HG03060 (cell line): ENCODE data around the gene ITGA2.

Experiments
- ATAC-seq: cut with Tn5 transposase; IDR thresholded peaks from one replicate; pipeline ENCODE4 v1.9.1; 2021; ENCODE audit warnings: low read depth, moderate number of reproducible peaks; ENCODE audit not compliant: unreplicated experiment

ITGA2 gene

DNA sequence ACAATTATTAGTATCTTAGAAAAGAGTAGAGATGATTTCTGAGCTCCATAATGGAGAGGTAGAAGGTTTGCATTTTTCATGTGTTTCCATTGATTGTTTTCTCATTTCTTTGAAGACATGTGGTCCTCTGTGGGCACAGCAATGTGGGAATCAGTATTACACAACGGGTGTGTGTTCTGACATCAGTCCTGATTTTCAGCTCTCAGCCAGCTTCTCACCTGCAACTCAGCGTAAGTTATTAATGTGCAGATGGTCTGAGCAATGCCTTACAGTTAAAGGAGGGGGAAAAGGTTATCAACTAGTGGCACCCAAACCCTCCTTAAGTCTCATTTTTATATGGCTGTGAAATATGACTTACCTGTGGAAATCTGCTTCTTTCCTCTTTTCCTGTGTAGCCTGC is 59.1 kb downstream of the ITGA2 start:
- no peak for ATAC-seq

GRCh38 chr5:53052499-53052898 is 63.3 kb downstream of the ITGA2 start:
- no peak for ATAC-seq

GRCh38 chr5:53053364-53053763 is 64.2 kb downstream of the ITGA2 start:
- ATAC-seq: no peak

DNA sequence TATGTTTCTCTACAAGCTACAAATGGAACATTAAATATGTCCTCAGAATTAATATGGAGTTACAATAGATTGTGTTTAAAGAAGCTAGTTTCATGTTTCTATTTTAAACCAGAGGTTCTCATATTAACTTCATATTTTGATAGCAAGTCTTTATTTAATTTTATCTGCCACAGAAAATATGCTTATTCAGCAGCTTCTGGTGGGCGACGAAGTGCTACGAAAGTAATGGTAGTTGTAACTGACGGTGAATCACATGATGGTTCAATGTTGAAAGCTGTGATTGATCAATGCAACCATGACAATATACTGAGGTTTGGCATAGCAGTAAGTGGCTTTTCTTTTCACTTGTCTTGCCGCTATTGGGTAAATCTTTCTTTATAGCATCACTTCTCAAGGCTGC is 66.2 kb downstream of the ITGA2 start:
- no peak for ATAC-seq

DNA sequence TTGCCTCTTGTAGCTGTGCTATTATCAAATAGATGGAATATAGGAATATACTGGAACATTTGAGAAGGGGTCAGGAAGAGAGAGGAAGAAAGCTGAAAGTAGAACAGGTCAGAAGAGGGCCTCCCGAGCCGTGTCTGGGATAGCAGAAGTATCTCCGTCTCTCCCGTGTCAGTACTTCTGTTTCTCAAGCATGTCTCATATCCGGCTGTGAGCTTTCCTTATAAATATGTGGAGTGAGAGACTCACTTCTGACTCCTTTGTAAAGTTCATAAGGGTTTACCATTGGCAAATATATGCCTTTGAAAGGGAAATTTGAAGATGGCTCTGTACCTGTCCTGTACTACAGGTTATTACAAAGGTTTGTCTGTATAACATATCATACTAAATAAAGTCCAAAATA is 70.1 kb downstream of the ITGA2 start:
- ATAC-seq: no peak

DNA sequence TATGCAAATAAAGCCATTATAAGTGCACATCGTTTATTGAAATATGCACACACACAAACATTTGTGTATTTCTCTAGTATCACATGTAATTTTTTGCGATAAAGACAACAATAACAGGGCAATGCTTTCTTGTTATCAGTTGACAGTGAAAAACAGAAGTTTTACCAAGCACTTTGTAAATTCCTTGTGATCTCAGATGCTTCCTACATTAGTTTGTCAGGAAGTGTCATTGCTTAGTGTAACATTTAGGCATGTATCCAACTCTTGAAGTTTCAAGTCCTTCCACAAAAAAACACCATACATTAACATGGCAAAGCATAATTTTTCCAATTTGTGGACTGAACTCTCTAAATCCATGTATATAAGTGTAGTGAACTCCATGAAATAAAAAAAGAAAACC is 74.0 kb downstream of the ITGA2 start:
- no peak for ATAC-seq

DNA sequence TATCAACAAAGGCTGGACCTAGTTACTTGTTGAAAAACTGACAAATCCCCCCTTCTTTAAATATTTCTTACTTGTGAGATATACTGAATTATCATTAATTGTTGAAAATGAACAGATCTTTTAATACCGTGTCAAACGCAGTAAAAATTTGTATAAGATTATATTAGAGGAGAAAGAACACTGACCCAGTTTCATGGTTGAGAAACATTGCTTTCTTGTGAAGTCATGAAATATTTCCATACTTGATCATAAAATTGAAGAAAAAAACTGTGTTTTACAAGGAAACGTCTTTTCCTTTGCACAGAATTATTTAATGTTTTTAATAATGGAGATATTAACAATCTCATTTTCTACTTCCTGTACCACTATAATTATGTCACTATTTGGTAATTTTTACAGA is 74.6 kb downstream of the ITGA2 start:
- ATAC-seq: no peak

DNA sequence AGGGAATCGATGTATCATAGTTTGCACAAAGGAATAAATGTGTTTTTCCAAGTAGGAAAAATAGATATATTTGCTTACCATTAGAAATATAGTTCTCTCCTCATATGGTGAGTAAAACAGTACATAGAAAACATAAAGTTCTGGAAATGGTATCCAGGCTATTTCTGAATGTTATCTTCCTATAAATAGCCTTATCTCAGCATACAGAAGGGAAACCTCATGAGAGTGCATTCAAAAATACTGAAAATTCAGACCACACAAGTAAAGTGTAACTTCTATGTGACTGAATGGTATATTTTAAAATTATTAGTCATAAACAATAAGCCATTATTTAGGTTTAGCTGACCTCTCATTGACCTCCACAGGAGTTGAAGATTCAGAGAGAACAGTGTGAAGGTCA is 76.9 kb downstream of the ITGA2 start:
- ATAC-seq: no peak

DNA sequence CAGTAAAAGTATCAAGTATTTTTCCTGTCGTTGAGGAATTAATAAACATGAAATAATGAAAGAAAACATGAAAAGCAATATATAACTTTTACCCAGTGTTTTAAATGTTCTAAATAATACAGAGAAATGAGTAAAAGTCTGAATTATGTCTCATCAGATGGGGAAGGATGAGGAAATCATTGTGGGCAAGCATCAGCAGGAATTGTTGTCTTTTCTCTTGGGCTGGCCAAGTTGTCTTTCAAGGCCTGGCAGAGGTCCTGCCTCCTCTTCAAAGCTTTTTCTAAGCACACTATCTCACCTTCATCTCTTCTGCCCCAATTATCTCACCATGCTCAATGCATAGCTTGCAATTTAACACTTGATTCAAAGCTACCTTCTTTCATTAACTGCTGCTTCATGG is 78.5 kb downstream of the ITGA2 start:
- no peak for ATAC-seq

DNA sequence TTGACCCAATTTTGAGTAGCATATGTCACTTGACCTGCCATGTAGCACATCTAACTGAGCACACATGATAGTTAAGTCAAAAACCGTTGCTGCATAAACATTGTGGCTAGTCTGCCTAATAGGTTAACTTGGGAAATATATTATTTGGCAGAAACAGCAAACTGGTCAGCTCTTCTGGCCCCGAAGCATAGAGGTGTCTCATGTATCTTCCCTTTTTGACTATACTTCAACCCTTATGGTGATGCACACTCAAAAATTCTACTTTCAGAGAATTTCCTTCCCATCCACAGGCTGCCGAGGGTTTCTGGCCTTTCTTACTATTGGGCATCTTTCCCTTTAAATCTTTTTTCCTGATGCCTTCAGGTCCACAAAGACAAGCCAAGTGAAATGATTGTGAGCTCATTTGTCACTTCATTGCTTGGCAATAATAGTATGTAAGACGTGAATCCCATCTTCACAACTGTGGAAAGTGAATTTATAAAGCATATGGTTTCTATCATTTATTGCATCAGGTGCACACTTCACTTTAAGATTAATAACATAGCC is 79.2 kb downstream of the ITGA2 start:
- ATAC-seq: no peak

DNA sequence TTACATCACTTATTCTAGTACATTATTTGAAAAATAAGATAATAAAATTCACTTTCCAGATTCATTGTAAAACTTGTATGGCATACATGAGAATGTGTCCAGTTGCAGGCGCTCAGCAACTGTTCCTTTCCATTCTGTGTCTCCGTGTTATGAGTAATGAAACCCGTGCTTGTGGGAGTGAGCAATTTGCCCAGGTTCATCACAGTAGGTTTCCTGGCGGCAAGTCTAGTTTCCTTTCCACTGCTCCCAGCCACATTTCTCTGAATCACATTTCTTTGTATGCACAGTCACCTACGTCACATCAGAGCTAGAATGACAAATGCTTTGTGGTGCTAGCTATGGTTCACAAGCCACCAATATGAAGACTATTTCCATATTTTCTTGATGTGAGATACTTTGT is 80.5 kb downstream of the ITGA2 start:
- ATAC-seq: no peak

- ATAC-seq: no peak
Observed at GRCh38 chr5:53071298-53071697, 82.1 kb downstream of the ITGA2 start.

DNA sequence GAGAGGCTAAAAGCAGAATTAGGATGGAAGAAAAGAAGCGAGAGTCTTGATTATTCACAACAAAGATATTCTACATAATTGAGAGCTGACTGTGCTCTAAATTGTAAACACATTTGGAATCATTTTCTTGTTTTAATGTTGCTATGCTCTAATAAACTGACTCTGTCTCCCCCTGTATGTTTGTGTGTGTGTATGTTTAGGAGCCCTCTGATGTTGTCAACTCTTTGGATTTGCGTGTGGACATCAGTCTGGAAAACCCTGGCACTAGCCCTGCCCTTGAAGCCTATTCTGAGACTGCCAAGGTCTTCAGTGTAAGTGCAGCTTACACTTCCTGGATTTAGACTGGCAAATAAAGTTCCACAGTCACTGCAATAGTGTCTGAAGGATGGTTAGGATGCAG is 82.6 kb downstream of the ITGA2 start:
- ATAC-seq: no peak

GRCh38 chr5:53073348-53073747 is 84.2 kb downstream of the ITGA2 start:
- no peak for ATAC-seq

- no peak for ATAC-seq
Observed at GRCh38 chr5:53076014-53076583, 86.9 kb downstream of the ITGA2 start.

GRCh38 chr5:53080271-53080670 is 91.1 kb downstream of the ITGA2 start:
- ATAC-seq: no peak

DNA sequence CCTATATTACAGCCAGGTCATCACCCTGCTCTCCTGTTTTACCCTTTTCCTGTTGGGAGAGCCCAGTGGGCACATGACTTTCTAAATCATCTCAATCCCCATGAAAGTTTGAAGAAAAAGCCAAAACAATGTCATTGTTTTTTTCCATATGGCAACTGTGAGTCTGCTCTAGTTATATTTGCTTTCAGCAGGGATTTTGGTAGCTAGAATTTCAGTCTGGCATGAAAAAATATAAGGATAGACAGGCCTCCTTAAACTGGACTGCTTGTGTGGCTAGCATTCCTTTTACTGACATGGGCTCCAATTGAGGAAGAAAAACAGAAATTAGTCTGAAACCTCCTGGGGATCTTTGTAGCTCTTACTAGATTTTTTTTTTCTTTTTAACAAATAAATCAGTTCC is 94.8 kb downstream of the ITGA2 start:
- no peak for ATAC-seq

- ATAC-seq: no peak
Observed at GRCh38 chr5:53084546-53085255, 95.5 kb downstream of the ITGA2 start.

GRCh38 chr5:53087171-53087570 is 98.0 kb downstream of the ITGA2 start:
- ATAC-seq: no peak

DNA sequence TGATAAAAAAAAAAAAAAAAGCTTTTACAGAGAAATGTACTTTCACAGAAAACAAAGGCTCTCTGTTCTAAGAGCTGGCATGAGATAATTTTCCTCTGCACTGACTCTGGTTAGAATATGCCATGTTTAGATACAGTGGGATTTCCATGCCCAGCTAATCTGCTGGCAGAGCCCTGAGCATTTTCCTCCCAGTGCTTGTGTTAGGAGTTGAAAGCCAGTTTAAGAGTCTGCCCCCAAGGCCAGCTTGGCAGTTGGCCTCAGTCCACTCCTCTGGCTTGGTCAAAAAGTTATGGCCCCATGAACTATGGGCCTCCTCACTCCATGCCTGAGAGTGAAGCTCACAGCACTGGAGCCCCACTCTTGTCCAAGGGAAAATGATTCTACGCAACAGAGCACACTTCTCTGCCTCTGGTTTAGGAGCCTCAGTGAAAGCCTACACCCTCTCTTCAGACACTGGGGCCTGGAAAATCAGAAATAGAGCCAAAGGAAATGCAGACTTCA is 98.5 kb downstream of the ITGA2 start:
- no peak for ATAC-seq

- ATAC-seq: no peak
Observed at GRCh38 chr5:53089481-53089991, 100.4 kb downstream of the ITGA2 start.

- no peak for ATAC-seq
Observed at GRCh38 chr5:53090229-53090628, 101.1 kb downstream of the ITGA2 start.
